Activated CD8-positive, alpha-beta memory T cell treated with anti-CD3 and anti-CD28 coated beads for 48 hours (primary cell): ENCODE results near the gene SORCS1.

Experiments used
- DNase-seq, 3 experiments: peaks; one replicate each; pipeline ENCODE4 v3.0.0-alpha.2; 2020; ENCODE audit warnings: low read depth in 2 of 3, low spot score in 2 of 3

SORCS1 gene

DNA sequence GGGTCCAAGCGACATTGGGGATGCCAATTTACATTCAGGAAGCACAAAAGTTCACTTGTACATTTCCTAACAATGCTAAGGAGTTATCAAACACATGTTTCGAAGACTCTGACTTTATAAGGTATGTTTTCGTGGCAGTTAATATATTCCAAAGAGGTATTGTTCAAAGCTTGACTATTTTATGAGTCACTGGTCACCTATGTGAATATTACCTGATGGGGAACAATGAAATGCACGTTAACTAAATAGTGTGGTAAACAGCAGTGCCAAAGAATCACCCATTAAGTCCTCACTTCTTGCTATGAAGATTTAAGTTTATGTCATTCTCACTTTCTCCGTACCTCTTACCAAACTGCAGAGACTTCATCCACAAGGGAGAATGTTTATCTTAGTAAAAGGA lies 550.2 kb downstream of the SORCS1 start:
- no peak for DNase-seq

DNA sequence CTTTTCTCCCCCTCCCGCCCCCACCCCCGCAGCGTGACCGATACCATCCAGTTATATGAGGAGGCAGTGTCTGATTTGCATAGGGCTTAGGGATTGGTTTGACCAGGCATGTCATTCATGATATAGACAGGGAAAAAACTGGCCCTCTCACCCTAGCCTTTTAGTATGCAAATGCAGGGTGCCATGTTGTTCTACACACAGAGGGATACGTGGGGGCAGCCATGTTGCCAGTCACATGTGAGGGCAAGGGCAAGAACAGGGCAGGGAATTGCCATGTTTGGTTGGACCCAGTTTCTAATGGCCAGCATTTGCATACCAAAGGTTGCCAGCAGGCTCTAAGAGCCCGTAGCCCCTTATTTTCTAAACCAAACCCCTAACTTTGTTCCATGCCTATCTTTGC lies 552.1 kb downstream of the SORCS1 start:
- no peak for DNase-seq

DNA sequence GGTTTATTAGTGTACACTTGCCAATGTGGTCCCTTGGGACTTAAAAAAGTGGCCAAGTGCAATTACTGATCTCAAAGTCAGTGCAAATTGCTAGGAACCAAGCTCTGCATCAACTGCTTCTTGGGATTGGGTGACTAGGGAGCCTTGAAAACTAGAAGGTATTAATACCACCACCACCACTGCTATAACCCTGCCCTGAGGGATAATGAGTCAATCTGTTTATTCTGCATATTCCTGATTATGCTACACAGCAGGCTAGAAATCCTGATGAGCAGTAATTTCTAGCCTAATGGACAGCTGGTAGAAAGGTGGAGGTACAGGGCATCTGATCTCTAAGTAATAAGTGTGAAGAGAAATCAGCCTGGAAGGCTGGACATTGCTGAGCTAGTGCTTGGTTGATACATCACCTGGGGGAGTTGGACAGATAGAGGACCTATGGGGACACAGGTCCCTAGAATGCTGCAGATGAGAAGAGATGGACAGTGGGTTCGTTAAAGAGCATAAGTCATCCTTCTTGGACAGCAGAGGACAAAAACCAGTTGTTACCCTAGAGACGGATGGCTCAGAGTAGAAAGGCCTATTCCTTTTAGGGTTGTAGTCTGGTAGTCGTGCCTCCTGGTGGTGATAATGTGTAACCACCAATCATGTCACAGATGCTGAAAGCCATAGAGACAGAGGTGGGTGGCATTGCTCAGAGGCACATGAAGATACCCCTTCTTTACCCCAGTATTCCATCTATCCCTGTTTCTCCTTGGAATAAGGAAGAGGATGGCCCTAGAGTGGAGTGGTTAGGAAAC lies 554.8 kb downstream of the SORCS1 start:
- DNase-seq = no peak

DNA sequence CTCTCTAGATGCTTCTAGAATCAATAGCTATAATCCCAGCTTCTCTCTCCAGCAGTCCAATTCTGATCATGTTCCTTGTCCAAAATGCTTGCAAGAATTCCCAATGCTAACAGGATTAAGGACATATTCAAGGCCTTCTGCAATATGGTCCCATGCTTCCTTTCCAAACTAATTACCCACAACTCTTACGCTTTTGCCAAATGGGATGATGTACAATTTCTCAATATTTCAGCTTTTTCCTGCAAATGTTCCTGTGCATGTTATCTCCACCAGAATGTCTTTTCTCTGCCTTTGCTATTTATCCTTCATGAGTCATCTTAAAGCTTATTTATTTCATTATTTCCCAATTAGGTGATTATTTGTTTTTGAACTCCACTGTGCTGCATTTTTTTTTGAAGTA lies 556.4 kb downstream of the SORCS1 start:
- DNase-seq = no peak

DNA sequence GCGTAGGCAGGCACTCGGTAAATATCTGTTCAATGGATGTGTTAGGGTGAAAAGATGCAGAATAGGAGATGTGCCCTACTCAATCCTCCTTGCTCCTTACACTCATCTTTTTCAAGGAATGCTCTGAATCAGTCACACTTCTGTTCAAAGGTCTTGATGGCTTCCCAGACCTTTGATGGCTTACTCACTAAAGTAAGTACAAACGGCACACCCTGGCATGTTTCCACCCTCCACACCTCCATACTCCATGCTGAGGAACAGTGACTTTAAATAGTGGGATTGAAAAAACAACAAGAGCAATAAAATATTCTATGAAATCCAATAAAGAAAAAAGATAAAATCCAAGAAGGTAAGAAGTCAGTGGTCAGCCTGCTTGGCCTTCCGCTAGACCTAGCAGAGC lies 569.2 kb downstream of the SORCS1 start:
- DNase-seq = no peak

DNA sequence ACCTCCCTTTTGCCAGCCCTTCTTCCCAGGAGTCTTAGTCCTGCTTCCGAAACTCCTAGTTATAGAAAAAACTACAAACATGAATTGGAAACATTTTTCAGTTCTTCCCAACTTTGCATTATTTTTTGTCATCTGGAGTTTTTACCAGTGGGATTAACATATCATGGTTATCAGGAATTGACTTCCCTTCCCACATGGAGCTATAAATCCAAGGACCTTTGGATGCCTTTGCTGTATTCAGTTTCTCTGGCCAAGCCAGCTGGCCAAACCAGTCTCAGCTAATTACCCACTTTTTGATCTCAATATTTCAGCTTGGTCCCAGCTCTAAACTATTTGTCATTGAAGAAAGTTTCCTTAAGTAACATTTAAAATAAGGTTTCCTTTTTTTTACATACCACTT lies 570.6 kb downstream of the SORCS1 start:
- no peak for DNase-seq

DNA sequence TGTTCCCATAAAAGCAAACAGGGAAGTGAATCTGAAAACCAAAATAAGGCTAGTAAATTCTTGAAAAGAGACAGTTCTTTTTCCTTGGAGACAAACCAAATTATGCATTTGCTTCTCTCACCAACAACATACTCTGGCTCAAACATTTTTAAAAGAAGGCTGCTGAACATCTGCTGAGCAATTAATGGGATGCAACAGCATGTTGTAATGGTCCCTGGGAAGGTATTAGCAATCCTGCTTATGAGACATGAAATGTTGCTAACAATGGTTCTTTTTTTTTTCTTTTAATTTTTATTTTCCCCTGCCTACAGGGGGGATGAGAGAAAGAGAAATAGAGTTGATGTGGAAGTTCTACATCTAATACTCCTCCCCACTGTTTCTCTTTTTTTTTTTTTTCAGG lies 572.1 kb downstream of the SORCS1 start:
- no peak for DNase-seq

DNA sequence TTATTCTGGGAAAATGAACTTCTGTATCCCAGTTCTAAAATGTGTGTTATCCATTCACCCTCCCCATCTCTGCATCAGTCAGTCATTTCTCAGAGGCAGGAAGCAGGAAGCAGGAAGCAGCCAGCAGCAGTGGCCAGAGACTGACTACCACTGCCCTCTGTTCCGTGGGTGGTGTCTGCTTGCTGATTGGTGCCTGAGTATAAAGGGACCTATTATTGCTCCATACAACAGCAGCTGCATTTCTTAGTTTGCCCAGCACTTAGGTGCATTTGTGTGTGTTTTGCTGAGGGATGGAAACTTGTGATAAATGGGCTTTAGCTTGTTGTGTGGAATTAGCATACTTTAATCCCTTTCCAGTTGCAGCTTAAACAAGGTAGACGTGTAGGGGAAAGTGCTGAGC lies 582.2 kb downstream of the SORCS1 start:
- DNase-seq = no peak

DNA sequence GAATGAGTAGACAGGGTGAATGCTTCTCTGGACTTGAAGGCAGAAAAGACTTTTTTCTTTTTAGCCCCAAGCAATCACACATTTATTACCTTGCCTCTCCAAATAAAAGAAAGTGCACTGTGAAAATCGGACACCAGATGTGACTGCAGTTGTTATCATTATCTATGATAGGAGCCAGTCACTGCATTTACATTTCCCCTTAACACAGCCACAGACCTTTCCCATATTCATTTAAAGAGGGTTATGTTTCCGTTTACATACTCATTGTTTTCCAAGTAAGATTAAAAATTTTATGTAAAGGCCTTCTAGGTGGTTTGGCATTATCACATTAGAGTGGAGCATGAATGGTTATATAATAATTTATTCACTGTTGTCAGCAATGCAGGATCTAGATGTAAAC lies 586.8 kb downstream of the SORCS1 start:
- no peak for DNase-seq

DNA sequence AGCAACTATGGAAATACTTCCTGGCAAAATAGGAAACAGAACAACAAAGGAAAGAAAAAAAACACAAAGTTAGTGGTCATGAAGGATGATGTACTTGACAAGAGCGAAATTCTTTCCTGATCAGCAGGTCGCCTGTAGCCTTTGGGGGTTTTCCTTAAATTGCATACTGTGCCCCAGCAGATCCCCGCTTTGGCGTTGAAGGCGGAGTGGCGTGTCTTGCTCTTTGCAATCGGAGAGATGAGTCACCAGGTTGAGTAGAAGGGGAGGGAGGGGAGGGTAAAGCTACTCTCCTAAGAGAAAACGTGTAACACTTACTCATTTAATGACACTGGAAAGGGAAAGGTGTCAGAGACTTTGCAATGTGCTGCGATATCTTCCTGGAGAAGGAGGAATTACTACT lies 587.2 kb downstream of the SORCS1 start:
- DNase-seq = no peak

DNA sequence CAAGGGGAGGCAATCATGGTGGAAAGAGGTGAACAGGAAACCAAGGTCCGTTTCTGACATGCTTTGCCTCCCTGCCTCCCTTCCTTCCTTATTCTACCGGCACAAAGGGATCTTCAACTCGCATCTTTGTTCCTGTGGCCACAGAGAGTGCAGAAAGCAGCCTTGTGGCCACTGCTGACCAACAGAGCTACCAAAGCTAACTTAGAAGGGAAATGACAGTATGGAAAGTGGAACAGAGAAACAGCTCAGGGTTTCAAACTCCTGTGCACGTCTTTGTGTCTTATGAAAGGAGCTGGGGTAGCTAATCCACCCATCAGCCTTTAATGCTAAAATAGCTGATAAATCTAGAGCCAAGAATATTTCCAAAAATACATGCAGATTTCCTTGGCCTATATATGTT lies 588.0 kb downstream of the SORCS1 start:
- no peak for DNase-seq

DNA sequence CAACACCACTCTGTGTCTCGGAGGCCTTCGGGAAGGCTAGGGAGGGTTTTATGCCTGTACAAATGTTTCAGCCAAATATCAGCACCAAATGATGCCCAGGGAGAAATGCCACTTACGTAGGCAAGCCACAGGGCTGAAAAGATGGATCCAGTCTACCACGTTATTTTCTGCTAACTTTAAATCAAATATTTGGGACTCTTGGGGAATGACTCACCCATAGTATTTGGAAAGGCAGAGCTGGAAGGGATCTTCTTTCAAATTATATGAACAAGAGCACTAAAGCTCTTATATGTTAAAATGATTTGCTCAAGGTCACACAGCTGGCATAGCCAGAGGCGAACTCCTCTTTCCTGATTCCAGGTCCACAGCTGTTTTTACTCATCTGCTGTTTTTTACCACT lies 591.4 kb downstream of the SORCS1 start:
- no peak for DNase-seq

DNA sequence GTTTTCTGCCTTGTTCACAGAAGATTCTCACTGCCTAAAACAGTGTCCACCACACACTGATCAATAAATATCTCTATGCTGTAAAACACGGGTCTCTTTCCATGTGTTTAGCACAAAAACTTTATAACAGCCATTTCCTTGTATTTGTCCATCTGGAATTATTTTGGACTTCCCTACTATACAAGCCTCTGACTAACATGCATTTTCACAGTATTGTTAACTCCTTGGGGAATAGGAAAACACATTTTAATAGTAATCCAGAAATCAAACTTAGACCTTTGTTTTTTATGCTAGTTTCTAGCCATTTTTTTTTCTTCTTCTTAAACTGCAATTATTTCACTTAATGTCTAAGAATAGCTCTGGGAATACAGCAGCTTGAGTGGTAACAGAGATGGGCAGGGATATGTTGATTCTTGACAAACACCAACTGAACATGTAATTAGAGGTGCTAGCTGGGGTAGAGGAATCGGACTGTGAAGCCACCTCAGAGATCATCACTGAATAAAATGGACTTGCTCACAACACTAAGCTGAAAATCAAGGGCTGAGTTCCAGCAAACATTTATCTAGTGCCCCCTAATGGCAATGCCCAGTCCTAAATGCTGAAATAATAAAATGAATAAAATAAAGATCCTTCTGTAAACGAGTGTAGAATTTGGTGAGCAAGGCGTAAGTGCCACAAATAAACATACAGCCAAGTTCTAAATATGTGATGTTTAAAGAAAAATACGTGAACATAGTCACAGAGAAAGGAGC lies 593.1 kb downstream of the SORCS1 start:
- no peak for DNase-seq

DNA sequence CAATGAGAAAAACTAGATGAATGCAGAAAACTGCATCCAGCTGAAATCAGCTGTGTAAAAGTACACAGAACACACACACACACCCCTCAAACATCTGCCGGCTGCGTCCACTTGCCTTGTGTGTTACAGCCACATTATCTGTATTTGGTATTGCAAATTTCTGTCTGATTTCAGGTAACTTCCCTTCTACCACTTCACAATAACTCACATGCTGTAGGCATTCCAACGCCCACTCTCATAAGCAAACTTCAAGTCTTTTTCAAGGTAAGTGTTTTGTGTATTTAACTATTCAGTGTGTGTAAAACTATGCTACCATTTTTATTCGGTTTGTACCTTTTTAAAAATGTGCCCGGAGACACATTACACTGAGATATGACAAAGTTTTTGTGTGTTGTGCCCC lies 594.2 kb downstream of the SORCS1 start:
- DNase-seq = no peak

DNA sequence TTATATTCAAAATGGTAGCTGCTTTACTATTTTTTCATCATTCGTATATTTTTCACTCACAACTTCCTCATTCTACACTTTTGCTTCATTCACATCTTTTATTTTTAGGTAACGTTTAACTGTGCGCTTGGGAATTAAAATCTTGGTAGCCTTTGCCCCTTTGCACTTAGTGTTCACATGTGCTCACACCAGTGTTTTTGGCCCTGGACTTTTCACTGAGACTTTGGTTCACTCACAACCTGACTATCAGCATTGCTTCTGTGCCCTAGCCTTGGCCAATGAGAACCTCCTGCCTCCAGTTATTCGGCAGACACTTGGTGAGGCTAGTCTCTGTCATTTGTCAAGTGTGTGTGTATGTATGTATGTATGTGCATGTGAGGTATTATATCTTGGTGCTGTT lies 596.9 kb downstream of the SORCS1 start:
- no peak for DNase-seq

DNA sequence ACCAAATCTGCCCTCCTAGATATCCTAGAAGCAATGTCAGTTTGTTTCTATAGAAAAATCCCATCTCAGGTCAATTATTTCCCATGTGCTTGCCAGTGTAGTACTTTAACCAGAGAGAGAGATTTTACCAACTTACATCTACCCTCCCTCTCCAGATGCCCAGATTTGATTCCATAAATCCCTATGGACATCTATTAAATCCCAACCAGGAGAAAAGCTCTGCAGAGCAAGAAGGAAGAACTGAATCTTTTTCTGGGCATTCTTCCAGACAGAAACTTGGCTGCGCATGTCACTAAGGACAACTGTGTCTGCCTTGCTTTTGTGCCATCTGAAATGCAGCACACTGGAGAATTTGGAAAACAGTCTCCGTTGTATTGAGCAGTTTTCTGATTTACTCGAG lies 597.6 kb downstream of the SORCS1 start:
- DNase-seq = no peak

DNA sequence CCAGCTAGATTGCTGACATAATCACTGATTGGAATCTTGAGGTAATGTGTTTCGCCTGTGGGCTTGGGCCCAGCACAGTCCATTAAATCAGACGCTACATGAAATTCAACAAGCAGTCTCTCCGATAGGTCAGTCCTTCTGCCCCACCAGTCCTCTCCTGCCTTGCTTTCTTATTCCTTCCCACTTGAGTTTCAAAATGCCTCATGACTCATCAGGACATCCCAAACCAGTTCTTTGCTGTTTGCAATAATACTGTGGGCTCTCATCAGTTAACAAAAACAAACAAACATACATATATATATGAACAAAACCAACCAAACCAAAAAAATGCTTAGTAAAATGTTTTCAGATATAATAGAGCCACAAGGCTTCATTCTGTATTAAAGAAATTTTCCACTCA lies 599.0 kb downstream of the SORCS1 start:
- DNase-seq = no peak

DNA sequence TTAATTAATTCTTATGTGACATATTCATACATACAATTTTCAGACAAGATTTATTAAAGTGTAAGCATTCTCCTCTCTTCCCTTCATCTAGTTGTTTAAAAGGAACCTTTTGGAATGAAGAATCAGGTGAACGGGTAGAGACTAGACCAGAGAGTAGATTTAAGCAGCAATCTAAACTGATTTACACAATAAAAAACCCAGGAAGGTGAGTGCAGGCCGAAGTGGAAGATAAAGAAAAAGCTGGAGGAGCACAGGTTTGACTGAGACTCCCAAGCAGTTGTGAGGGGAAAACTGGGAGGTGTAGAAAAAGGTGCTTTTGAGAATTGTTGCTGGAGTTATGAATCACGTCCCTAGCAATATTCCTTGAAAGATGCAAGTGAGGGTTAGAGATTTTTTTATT lies 601.1 kb downstream of the SORCS1 start:
- no peak for DNase-seq

DNA sequence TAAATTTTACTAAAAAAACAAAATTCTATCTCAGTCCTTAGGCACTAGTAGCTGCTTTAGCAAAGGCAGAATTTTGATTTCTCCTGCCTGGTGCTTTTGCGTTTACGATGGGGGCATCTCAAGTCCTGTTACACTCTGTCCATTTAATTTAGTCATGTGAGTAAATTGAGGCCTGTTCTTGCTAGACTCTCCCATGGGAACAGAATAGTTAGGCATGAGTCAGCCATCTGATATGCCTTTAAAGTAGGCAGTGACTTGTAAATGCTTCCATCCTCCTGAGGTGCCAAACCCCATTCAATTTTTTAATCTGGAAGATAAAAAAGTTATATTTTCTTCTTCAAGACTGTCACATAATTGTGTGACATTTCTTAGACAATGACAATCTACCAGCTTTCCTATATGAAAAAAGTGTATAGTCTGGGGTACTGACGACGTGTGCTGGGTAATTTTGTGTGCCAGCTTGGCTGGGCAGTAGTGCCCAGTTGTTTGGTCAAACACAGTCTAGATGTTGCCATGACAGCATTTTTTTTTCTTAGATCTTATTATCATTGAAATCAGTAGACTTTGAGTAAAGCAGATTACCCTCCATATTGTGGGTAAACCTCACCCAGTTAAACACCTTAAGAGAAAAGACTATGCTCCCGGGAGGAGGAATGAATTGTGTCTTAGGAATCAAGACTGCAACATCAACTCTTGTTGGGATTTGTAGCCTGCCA lies 603.4 kb downstream of the SORCS1 start:
- DNase-seq = no peak

DNA sequence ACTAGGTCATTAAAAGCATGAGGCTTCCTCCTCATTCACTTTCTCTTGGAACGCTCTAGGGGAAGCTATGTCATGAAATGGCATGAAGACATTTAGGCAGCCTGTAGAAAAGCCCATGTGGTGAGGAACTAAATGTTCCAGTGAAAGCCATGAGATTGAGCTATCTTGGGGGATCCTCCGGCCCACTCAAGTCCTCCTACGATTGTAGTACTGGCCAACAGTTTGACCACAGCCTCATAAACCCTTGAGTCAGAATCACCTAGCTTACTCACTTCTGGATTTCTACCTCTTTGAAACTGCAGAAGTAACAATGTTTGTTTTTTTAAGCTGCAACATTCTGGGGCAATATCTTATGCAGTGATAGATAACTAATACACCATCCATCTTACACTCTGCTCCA lies 605.1 kb downstream of the SORCS1 start:
- DNase-seq = no peak

DNA sequence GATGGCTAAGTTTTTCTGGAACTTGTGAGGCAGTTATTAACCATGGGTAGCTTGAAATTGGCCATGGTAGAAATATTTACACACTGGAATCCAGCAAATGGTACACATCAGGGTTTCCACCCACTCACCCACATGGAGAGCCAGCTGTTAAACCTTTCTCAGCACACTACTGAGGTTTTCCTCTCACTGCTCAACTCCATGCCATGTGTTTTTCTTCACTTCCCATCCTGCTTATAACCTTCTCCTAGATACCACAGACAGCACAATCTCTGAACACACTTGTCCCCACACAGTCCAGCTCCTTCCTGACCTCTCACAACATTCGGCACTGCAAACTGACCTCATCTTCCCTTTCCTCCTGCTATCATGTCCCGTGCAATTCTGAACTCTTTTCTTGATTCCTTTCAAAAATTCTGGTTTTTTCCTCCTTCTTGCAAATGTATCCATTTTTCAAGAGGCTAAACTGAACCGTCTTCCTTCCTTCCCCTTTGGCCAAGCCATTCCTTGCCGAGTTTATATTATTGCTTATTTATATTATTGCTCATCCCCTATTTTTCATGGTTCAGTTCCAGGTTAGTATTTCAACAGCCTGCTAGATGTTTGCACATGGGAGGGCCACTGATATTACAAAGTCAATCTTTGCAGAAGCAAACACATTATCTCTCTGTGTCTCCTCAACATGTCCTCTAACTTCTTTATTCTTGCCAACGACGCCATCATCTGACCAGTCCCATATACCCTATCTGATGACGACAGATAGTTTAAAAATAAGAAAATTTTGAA lies 606.4 kb downstream of the SORCS1 start:
- DNase-seq = no peak
